ENCODE measurements around the gene TRIM67.

- no peak for TF ChIP-seq TAF1 (IDR thresholded peaks at IDR 0.05; ENCODE audit: borderline replicate concordance, insufficient read depth, low read length)
- no peak for TF ChIP-seq FOXP2 (optimal IDR thresholded peaks at IDR 0.05; ENCODE audit: borderline replicate concordance, extremely low read depth, extremely low read length, insufficient read depth)
- no peak for TF ChIP-seq POLR2AphosphoS5 (IDR thresholded peaks at IDR 0.05; ENCODE audit: low read depth, low read length)
These were observed 26.2 kb downstream of the TRIM67 start for GRCh38 chr1:231188072-231188471.
